Measurements from ENCODE around the gene LRRTM4.

DNA sequence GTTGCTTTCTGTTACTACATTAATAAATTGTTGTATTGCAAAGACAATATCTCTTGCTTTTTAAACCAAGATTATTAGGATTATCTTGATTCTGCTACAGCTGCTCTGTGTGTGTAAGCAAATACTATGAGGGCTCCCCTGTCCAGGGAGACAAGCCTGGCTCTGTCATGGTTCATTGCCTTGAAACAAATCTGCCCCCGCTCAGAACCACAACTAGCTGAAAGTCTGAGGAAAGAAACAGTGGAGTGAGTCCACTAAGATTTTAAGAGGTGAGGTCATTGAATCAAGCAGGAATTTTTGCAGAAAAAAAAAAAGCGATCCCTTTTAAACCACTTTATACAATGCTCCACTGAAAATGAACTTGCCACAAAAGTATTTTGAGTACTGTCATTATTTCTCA lies 30.8 kb upstream of the LRRTM4 start:
- TF ChIP-seq, protein P1, sequence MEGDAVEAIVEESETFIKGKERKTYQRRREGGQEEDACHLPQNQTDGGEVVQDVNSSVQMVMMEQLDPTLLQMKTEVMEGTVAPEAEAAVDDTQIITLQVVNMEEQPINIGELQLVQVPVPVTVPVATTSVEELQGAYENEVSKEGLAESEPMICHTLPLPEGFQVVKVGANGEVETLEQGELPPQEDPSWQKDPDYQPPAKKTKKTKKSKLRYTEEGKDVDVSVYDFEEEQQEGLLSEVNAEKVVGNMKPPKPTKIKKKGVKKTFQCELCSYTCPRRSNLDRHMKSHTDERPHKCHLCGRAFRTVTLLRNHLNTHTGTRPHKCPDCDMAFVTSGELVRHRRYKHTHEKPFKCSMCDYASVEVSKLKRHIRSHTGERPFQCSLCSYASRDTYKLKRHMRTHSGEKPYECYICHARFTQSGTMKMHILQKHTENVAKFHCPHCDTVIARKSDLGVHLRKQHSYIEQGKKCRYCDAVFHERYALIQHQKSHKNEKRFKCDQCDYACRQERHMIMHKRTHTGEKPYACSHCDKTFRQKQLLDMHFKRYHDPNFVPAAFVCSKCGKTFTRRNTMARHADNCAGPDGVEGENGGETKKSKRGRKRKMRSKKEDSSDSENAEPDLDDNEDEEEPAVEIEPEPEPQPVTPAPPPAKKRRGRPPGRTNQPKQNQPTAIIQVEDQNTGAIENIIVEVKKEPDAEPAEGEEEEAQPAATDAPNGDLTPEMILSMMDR (conservative IDR thresholded peaks at IDR 0.05 in 1 of 2, IDR thresholded peaks at IDR 0.05 in 1 of 2; ENCODE audit: extremely low read depth in 1 of 2, insufficient read depth in 1 of 2, low read depth in 1 of 2, low read length in 2 of 2): no peak
- TF ChIP-seq EZH2 (IDR thresholded peaks at IDR 0.05; ENCODE audit: borderline replicate concordance, low read length): no peak
